HG02571 (cell line): ENCODE data around the gene LIPJ.

Source experiments
- ATAC-seq: cut with Tn5 transposase; IDR thresholded peaks from one replicate; pipeline ENCODE4 v1.9.1; 2021; ENCODE audit warnings: mild to moderate bottlenecking, moderate library complexity; ENCODE audit not compliant: unreplicated experiment

Gene LIPJ

DNA sequence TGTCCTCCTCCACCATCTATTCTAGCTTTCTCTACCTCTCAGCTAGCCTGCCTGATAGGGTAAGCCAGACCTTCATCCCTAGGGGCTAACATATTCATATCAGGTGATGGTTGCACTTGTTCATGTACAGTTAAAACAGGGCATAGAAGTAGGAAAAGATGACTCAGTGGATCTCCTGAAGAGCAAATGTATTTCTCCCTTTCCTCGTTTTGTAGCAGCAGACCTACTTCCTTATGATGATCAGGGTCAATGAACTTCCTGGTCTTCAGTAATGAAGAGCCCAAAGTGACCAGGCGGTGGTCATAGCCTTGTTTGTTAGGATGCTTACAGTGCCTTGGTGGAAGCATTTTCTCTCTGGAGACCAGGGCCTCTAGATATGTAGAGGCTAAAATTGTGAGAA is 6.3 kb downstream of the LIPJ start:
- no peak for ATAC-seq

DNA sequence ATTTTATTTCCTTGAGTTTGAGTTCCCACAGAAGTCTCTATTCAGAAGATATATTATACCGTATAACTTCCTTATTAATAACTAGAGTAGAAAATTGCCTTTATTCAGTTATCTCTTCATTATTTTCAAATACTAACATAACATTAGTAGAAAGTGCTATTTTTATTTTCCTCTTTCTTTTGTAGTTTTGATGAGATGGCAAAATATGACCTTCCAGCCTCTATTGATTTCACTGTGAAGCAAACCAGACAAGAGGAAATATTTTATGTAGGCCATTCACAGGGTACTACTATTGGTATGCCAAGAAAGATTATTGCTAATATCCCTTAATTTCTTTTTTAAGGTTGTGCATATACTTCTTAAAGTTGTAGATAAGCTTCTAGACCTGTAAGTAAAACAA is 7.9 kb downstream of the LIPJ start:
- ATAC-seq: no peak

DNA sequence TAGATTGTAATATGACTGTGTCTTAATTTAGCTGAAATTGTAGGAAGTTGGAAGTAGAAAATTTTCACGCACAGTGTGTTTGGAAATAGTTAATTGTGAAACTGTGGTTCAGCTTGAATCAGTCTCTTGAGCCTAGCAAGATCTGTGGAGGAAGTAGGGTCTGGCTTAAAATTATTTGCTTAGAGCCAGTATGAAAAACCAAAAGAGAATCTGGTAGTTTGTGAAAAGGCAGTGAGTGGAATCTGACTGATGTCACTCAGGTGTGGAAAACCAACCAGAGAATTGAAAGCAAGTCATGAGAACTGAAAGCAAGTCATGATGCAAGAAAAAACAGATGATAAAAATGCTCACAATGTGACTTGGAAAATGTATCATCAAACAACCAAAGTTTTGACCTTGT is 11.5 kb downstream of the LIPJ start:
- ATAC-seq: peak; percentile 76

DNA sequence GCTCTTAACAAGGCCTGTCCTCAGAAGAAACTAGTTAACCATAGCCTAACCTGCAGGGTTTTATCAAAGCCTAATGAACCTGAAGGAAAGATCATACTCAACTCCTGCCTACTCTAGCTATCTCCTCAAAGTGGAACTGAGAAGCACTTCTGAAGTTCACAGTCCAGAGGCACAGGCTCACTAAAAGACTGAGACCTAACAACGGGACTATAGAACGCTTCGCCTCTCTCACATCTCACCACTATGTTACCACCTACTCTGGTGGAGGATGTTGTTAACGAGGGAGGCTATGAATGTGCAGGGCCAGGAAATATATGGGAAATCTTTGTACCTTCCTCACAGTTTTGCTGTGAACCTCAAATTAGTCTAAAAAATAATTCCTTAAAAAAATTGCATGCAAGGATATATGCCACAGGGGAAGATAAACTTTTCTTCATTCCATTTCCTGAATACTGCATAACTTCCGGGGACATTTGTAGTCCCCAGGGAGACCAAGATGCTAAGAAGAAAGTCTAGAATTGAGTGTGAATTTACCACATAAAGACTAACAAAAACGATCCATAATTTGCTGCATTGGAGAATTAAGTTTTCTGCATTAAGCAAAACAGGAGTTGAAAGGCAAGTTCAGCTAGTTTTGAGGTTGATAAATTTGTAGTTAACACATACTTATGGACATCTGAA is 21.6 kb downstream of the LIPJ start:
- ATAC-seq: no peak

DNA sequence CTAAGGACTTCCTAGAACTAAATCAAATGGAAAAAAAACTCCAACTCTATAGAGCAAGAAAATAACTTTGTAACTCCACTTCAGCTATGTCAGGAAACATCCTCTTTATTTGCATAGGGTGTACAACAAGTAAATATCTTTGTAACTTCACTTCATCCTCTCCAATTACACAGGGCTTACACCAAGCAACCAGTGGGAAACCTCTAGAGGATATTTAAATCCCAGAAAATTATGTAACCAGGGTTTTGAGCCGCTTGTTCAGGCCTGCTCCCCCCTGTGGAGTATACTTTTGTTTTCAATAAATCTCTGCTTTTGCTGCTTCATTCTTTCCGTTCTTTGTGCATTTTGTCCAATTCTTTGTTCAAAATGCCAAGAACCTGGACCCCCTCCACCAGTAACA is 22.2 kb downstream of the LIPJ start:
- ATAC-seq: no peak

DNA sequence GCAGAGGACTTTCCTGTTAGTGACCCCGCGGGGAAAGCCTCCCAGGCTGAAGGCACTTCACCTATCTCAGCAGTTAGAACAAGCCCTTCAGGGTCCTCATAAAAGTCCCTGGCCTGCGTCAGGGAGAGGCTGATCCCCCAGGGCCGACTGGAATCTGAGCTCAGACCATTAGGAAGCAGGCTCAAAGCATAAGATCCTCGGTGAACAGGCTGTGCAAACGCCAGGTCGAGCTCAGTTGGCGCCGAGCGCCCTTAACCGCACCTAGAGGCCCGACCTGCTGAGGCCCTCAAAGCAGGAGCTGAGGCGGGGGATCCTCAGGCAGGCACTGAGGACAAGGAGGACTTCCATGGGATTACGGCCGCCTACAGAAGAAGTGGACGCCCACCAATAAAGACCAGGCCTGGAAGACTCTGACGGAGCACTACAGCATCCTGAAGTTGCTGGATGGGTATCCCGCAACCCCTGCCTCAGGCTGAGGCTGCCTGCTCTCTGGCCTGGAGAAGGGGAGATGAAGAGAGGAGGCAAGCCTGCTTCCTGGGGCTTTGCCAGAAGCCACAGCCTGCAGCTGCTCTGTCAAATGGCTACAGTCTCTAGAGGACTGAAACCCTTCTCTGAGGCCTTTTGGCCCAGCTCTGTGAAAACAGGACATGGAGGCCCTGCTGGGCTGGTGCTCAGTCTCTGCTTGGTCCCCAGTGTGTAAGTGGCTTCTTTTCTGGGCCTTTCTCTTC is 29.9 kb downstream of the LIPJ start:
- ATAC-seq: no peak

DNA sequence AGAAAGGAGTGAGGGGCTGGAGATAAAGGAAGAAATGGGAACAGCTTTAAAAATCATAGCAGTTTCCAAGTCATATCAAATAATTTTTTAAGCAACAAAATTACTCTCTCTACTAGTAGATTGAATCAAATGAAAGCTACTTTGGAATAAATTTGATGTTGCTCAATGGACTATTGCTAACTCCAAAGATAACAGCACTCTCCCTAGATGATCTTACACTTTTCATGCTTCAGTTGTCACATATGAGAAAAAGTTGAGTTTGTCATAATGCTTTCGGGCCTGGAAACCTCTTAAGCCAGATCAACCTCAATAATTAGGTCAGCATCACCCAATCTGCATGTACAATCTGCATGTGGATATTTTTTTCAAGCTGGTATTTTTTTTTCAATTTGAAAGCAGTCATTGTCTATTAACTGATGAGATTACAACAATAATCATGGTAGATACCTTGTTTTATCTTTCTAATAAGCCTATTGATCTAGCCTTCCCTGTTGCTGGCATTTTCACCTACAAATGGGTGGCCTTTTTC is 31.3 kb downstream of the LIPJ start:
- no peak for ATAC-seq

DNA sequence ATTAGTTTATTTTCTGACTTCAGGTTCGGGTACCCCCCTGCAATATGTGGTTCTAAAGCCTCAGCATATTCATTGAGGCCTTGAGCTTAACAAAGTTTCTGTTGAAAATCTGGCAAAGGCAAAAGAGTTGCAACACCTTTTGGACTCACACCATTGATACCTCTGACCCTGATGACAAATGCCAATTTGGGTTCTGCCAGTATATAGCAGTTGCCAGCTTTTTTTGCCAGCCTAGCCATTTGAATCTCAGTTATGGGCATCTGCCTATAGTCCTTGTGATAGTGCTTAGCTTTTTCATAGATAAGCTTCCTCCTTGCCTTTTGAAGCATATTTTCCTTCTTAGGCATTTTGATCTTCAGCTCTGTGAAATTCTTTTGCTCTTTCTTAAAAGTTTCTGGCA is 31.9 kb downstream of the LIPJ start:
- ATAC-seq: no peak

DNA sequence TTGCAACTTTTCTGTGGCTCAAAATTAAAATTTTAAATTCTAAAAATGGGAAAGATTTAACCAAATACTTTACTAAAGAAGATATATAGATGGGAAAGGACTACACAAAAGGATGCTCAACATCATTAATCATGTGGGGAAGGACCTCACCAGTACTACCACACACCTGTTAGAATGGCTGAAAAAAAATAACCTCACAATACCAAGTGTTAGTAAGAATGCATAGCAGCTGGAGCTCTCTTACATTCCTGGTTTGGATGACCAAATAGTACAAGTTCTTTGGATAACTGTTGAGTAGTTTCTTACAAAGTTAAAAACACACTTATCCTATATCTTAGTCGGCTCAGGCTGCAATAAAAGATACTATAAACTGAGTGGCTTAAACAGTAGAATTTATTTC is 33.9 kb downstream of the LIPJ start:
- no peak for ATAC-seq

DNA sequence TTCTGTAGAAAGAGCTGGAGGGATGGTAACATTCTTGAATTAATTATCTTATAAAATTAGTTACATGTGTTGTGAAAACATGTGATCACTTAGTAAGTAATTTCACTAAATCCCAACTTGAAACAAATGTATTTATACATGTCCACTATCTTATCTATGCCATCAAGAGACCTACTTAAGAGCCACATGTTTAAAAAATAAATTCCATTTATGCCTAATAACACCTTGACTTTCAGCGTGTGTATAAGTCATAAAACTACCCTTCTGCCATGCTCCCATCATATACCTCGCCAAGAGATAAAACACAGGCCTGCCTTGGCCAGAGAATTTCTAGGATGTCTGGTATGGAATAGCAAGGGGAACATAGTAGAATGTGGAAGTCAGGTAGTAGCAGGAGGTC is 37.3 kb downstream of the LIPJ start:
- ATAC-seq: no peak

DNA sequence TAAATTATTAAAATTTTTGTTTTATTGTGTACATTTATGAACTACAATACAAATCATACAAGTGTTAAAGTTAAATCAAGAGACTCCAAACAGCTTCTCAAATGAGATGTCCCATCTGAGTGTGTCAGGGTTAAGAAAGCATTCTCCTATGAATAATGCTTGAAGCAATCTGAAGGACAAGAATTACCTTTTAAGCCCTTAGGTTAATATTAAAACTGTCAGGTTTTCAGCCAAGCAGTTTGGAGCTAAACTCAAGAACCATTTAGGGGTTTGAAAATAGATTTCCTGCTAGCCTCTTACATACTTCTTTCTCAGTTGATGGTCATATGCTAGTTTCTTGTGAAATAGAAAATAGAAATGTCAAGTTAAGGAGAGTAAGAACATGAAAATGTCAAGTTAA is 38.3 kb downstream of the LIPJ start:
- no peak for ATAC-seq

DNA sequence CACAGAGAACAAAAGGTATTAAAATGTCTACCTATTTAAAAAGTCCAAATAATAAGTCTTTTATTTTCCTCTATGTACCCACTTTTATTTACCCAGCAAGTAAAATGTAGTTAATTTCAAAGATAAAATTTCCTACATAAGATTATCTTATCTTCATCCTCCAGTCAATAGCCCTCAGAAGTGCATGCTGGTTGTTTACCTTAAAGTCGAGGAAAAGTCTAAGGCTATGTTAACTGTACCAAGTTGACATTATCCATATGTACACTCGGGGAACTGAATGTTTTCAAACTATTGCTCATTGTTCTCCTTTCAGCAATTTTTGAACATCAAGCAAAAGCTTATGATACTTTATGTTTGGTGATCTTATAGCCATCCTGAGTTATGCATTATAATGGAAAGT is 53.6 kb downstream of the LIPJ start:
- no peak for ATAC-seq

DNA sequence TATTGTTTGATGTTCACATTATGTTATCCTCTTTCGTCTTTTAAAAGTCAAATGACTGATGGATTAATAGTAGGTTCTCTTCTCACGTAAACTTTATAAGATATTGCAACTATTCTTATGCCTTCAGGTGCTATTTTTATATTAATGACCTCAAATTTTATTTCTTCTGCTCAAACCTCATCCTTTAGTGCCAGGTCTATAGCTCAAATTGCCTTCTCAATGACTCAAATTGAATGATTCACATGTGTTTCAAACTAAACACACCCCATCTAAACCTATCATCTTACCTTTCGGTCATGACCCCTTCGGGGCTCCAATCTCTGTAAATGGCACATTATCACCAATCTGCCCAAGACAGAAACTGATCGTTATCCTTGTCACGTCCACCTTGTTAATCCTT is 55.6 kb downstream of the LIPJ start:
- ATAC-seq: no peak

DNA sequence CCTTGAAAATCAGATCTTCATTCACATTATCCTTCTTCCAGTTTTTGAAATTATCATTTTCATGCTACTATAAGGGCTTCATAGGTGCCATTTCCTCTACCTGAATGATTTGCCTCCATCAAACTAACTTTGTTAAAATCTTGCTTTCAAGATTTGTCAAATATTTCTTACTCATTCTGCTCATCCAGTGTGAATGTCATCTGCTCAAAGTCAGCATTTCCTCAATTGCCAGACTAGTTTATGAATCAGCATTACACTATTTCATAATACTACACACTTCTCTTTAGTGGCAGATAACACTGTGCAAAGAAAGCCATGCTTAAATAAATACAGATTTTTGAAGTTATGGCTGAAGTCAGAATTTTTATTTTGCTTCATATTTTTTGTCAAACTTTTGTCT is 56.4 kb downstream of the LIPJ start:
- ATAC-seq: no peak

DNA sequence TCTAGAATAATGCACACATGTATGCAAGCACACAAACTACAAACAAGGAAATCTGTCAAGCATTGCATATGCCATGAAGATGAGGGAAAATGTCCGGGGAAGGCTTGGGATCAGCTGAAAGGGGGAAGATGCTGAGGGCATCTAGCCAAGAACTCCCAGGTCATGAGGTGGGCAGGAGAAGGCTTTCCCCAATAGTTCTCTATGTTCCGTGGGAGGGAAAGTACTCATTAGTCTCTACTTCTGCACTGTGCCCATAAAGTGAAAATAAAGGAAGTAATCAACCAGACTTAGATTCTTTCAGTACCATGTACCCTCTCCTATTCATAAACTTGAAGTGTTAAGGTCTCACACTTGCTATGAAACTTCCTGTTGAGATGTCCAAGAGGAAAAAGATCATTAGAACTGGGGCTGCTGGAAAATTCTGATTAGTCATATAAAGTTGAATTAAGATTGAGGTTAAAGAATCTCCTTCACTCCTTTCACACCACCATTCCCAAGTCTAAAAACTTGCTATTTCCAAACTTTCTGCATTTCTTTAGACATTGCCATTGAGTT is 60.6 kb downstream of the LIPJ start:
- no peak for ATAC-seq

DNA sequence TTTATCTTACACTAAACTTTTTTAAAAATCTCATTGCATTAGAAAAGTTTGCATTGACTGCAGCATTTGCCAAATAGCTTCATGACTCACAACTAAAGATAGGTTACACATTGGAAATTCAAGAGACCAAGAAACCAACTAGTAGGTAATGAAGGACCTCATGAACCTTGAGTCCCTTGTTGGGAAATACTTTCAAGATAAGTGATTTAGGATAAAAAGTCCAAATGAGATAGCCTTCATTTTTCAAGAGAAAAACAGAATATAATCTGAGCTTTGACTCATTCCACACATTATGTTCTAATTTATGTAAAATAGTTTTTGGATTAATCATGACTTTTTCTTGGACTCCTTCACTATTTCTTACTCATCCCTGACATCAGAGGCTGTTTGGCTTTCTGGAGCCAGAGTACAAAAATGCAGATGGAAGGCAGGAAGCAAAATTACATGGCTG is 64.6 kb downstream of the LIPJ start:
- no peak for ATAC-seq

DNA sequence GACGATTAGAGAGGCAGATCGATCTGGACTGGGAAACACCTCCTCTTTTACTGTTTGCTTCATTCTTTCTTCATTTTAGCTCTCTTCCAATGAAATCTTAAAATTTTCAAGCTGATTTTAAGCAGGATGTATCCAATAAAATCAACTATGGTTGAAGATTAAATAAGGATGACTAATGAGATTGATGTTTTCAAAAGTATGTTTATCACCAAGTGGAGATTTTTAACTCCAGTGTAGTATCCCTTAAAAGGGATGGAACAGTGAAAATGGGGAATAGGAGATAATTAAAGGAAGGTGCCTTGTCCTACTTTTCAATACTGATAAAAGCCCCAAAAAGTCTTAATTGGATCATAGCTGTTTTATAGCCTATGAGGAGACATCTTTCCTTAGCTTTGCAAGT is 66.1 kb downstream of the LIPJ start:
- ATAC-seq: no peak
